NCI-H748 (cell line): ENCODE data around the gene GRIK1.

ENCODE experiments used
- DNase-seq: peaks from one replicate; lab custom pipeline; 2025; ENCODE audit not compliant: unreplicated experiment; lab: John Stamatoyannopoulos, UW

The GRIK1 gene

DNA sequence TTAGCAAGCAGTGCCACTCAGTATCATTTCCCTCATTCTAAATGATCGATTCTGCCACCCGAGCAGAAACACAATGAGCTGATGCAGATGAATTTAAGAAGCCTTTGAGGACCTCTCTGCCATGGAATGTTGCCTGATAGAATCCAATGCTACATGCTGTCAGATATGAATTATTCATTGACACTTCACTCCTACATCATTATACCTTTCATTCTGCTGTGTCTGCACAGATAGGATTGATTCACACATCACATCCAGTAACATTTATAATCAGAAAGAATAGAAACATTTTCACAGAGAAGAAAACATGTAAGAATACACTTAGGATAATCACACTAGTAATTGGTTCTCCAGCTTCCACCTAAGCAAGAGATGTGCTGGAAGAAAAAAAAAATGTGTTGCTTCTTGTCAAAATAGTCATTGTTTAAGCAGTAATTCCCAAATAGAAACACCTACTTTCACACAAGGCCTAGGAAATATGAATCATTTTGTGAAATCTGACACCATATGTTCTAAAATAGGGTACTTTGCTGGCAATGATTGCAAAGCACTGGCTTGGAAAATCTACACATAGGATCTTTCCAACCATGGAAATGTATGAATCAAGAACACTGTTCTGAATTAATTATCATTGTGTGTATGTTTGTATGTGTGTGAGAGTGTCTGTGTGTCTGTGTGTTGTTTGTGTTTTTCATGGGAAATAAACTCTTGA is 110.1 kb downstream of the GRIK1 start:
- DNase-seq = no peak

DNA sequence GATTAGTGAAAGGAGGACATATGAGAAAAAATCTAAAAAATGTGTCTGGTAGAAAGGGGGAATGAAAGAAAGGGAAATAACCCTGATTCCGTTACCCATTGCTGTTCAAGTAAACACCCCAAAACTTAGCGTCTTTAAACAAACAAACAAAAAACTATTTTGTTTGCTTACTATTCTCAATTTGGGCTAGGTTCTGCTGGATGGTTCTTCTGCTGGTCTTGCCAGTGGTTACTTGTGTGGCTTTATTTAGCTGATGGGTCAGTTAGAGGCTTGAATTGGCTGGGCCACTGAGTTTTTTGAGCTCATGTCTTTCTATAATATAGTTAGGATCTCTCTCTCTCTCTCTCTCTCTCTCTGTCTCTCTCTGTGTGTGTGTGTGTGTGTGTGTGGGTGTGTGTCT is 112.1 kb downstream of the GRIK1 start:
- DNase-seq = no peak

DNA sequence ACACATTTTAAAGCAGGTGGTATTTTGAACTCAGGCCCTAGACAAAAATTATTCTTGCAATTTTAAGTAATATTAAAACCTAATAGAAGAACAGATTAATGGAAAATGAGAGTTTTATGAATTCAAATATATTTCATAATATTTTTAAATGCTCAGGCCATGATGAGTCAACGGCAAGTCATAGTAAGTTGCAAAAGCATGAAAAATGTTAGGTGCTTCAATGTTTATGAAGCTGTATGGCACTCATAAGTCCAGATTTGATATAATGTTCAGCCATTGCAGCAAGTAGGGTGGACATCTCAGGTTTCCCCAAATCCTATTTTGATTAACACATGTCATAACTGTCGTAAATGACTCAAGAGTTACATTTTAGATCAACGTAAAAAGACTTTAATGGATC is 112.6 kb downstream of the GRIK1 start:
- no peak for DNase-seq

DNA sequence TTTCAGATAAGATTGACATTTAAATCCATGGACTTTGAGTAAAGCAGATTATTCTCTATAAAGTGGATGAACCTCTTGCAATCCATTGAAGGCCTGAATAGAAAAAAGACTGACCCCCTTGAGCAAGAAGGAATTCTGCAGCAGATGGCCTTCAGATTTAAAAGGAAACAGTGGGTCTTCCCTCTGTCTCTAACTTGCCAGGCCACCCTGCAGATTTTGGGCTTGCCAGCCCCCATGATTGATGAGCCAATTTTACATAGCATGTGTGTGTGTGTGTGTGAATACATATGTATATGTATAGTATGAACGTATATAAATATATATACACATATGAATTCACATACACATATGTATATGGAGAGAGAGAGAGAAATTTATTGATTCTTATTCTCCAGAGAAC is 113.4 kb downstream of the GRIK1 start:
- DNase-seq = no peak

DNA sequence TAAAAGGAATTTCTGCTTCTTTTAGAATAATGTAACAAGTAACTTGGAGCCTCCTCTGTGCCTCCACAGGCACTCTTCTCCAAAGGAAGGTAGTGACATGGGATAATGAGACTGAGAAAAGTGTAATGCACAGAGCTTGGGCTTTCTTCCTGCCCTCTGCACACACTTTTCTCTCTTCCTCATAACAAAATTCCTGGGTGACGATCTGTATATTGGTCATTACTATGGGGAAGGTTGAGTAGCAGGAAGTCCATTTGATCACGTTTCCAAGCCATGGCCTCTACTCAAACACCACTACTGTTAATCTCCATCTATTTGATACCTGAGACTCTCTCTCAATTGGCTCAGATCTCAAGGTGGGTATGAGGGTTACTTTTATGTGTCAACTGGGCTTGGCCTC is 113.9 kb downstream of the GRIK1 start:
- no peak for DNase-seq

DNA sequence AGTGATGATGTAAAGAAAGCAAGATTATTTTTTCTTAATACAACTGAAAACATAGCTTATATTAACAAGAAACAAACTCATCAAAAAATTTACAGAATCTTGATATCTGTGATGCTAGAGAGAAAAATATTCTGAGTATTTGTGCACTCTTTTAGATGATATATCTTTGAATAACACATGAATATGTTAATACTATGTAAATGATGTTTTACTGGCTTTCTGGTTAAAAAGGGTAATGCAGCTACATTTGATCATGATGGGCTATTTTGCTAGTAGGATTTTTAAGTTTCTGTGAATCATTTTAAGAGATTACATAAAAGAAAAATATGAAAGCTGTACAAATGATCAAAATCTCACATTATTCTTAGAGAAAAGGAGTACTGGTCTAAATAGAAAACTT is 114.5 kb downstream of the GRIK1 start:
- no peak for DNase-seq

DNA sequence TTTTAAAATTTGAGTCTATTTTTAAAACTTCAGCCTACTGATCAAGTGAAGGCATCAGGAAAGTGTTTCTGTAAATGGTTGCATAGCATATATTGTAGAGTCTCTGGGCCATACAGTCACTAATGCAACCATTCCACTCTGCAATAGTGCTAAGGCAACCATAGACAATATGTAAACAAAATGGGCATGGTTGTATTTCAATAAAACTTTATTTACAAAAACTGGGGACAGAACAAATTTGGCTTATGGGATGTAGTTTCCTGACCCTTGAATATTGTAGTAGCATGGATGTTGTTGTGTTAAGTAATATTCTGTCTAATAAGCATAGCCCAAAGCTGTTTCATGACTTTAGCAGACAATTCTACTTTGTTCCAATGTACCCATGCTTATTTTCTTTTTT is 117.7 kb downstream of the GRIK1 start:
- no peak for DNase-seq

DNA sequence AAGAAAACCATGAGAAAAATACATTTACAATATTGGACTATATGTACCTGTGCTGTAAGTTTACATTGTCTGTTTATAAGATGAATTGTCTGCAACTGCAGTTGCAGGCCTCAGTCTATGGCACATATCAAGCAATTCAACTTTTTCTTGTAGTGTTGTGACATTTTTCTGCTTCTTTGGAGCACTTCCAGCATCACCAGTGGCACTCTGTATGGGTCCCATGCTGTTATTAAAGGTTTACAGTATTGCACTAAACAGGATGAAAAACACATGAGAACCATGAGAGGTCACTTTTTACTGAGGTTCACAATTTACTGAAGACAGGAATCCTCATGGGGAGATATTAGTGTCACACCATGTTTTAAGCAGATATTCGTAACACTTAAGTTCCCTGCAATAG is 118.6 kb downstream of the GRIK1 start:
- DNase-seq = no peak

DNA sequence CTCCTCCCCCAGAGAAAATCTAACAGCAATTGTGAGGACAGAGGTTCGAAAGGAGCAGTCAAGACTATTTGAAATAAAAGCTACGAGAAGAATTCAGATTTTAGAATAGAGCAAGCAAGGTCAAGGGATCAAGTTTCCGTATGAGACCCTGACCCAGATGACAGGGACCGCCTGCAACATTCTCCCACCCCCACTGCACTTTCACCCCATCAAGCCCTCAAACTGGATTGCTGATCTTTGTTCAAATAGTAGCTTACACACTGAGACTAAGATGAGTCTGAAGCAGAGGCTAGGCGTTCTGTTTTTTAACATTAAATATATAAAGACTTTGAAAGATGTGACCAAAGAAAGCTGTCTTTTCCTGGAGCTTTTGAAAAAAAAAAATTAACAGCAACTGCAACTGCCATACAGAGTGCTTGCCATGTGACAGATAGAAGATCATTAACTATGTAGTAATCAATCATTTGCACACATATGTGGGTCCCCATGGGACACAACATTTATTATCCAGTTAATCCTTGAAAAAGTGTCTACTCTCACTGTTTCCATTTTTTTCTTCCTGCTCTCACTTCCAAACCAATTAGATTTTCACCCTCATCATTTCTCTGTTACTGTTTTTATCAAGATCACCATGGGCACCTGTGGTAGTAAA is 120.0 kb downstream of the GRIK1 start:
- DNase-seq = no peak

DNA sequence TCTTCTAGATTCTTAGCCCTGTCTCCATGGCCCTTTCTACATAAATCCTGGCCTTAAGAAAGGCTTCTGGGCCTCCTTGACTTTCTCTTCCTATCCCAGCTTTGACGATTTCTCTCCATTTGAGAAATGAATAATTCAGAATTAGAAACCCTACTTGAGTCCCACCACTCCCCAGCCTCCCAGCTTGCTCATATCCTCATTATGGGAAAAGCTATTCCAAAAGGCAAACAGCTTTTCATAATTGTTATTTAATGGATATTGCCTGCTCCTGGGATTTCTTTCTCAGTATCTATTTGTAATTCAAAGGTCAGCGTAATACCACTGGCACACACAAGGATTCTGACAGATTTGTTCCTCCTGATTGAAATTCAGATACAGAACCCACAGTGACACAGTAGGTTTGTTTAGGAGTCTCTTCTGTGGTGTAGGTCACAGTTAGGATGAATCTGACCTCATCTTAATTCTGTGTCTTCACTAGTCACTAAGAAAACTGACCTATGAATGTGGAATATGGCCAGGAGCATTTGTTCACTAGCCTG is 121.3 kb downstream of the GRIK1 start:
- no peak for DNase-seq

DNA sequence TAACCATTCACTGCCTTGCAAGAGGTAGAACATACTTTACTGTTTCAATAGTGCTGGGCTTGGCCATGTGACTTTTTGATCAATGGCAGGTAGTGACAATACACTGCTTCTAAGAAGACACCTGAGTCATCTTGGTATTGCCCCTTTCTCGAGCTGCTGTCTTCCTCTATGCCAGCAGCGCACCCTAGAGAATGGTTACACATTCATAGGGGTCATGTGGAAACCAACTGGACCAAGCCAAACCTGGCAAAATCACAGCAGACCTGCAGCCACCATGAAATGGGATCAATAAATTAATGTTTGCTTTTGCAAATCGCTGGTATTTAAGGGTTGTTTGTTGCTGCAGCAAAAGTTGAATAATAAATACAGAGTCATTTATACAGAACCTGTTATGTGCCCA is 122.3 kb downstream of the GRIK1 start:
- no peak for DNase-seq

DNA sequence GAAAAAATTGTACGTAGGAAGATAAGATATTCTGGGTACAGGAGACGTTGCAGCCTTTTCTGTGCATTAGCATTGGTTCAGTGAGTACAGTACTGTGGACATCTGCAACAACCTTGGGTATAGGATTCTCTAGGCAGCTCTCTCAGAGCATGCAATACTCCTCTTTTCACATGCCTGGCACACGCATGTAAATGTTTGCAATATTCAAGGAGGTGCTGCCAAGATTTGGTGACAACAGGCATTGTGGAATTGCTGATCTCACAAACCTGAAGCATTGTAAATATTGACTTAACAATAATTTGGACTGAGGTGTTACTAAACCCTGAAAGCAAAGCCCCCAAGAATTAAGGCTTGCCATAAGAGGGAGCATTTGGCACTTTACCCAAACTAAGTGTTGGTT is 126.8 kb downstream of the GRIK1 start:
- no peak for DNase-seq

DNA sequence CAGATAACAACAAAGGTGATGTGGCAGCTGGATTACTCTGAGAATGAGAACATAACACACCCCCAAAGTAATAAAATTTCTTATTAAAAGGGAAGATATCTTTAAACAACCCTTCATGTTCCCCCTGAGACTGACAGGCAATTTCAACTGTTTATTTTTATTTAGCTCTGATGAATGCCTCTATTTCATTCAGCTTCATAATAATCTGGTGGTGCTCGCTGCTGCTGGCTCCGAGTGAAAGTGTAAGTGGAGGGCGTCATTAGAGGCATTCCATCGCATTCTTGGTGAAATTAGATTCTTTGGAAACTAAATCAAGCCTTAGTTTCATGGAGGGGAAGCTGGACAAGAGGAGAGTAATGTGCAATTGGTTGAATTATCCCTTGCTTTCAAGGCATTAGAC is 128.9 kb downstream of the GRIK1 start:
- DNase-seq = no peak

DNA sequence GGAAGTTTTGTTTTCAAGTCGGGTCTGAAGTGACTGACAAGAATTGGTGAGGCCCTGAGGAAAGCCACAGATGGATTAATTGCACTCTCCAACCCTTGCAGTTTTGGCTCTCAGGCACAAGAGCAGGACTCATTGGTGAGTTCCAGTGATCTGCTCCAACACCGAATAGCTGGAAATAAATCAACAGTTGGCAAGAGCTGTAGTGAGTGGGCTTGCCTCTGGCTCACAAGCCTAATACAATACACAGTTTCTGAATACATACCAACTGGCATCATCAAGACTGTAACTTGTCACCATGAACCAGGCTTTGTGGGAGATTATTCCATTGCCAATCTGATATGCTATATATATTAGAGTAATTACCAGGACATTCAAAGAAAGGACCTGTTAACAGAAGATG is 131.6 kb downstream of the GRIK1 start:
- DNase-seq = no peak

DNA sequence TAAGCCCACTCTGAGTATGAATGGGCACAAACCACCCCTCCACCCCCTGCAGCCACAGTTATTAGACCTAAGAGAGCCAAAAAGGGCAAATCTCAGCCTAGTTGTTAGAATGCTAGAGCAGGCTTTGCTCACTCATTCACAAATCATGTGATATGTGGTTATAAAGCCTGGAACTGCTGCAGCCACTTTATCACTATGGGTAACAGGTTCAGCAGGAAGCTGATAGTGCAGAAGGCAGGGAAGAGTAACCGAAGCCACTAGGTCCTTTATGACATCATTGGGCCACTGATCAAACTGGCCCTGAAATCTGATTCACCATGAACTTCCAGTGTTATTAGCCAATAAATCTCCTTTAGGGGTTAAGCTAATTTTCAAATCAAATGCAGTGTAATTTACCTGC is 134.7 kb downstream of the GRIK1 start:
- no peak for DNase-seq

DNA sequence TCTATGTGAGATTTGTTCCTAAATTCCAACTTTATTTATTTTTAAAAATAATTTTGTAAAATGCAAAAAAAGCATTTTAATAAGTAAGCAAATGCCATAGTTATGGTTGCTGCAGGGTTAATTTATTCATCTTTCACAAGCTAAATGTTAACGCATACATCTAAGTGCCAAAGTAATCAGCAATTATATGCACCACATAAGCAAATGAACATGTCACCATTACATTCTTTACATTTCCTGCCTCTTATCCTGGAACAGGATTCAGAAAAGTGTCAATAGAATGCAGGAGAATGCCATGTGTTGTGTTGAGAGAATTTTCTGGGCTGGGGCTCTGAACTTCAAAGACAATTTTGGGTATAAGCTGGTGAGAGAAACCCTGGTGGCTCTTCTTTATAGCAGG is 136.6 kb downstream of the GRIK1 start:
- no peak for DNase-seq

DNA sequence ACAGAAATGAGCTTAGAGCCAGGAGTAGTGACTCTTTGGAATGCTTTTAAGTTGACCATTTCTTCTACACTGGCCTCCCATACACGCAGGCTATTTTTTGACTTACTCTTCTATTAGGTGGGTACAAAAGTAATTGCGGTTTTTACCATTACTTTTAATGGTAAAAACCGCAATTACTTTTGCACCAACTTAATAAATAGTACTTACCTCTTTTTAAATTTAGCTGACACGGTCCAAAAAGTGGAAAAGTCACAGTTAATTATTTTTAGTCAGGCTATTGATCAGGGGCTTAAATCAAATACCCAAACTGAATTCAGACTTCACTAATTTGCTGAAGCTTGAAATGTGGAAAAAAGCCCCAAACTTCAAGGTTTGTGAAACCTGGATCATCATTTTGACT is 138.7 kb downstream of the GRIK1 start:
- no peak for DNase-seq

DNA sequence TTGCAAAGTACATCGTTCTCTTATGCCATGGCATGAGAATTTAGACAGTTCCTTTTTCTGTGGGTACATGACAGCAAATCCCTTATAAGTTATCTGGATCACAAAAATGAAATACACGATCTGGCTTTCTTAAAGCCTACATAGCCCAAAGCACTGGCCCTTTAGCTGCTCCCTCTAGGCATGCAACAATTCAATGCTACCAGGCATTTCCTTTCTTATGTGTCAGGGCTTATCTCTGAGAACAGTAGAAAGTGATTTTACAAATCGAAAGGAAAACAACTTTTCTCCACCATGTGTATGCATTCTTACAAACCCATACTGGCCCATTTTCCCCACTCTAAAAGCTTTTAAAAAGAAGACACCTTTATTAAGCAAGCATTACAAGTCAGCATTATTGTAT is 139.7 kb downstream of the GRIK1 start:
- no peak for DNase-seq

DNA sequence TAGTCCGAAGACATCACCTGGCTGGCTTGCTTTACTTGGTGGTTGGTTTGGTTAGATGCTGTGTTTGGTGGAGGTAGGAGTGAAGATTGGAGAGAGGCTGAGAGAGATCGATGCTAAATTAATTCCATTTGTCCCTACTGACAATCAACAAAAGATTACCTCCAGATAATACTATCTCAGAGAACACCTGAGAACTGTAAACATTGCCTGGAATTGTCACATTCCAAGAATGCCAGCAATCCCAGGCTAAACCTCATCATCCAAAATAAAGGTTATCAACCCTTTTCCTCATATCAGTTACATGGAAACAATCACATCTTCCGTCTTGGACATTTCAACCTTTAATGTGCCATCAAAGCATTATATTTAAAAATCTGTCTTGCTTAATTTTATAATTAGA is 141.0 kb downstream of the GRIK1 start:
- DNase-seq = no peak

DNA sequence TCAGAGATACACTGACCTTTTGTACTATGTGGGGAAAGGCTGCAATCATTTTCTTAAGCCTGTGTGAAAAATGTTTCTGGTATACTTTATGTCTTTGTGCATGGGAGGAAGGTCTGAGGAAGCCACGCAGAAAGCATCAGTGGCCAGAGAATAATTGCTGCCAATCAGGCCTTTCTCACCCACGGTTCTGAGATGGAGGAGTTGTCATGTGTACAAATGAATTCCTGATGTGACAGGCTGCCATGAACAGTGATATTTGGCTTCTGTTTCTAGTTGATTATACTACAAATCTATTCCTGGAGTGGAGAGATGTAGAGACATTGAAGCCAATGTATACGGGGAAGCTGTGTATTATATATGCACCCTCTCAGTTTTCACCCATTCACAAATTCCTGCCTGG is 142.6 kb downstream of the GRIK1 start:
- DNase-seq = no peak

DNA sequence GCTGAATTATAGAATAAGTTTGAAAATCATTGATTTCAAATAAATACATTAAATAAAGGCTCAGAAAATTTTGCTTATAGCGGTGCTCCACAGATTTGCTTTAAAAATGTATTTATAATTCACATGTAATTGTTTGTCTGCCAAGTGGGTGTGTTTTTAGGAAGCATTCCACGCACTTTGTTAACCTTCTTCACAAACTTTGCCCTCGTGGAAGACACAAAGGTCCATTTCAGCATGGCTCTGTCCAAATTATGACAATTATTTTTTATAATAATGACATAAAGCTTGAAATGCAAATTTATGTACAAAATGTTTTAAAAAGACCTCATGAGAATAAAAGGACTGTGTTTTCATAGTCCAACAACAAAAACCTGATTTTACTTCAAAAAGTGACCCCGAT is 146.1 kb downstream of the GRIK1 start:
- no peak for DNase-seq

DNA sequence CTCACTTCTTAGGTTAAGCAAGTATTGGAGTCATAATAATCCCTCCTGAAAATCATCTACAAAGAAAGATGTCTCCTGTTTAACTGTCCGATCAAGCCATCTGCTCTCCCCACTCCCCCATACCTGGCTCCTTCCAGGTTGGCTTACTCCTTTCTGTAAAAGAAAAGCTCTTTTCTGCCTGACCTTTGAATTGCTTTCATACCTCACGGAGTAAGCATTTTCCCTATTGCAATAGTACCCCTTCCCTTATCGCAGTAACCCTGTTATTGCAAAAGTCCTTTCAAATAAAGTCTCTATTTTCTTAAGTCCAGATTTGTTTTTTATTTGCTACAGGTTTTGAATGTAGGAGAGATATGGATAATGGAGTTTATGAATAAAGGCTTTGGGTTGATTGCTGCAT is 150.4 kb downstream of the GRIK1 start:
- DNase-seq = no peak

DNA sequence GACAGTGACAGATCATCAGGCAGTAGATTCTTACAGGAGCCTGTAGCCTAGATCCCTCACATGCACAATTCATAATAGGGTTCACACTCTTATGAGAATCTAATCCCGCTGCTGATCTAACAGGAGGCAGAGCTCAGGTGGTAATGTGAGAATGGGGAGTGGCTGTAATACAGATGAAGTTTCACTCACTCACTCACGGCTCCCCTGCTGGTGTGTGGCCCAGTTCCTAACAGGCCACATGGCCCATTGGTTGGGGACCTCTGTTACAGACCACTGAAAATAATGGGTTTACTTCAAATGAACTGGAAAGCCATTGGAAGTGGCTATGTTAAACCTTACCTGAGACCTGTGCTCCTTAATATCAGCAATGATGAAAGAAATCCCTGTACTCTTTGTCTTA is 151.0 kb downstream of the GRIK1 start:
- no peak for DNase-seq
